ENCODE data around the gene LRRC9.

DNA sequence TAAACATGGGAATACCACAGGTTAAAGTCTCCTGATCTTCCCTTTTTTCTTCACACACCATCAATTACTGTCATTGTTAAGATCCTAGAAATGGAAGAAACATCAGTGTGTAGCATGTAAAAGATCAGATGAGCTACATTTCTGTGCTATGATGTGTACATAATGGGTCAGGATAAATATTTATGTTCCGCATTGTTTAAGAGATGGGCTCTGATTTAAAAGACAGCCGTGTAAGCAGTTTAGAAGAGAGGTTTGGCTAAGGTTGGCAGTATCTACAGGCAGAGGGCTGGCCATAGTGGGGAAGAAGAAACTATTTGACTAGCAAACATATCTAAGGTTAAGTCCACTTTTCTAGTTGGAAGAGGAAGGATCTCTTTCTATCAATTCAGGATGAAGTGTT, 49.4 kb downstream of the LRRC9 start:
- TF ChIP-seq, protein P1, sequence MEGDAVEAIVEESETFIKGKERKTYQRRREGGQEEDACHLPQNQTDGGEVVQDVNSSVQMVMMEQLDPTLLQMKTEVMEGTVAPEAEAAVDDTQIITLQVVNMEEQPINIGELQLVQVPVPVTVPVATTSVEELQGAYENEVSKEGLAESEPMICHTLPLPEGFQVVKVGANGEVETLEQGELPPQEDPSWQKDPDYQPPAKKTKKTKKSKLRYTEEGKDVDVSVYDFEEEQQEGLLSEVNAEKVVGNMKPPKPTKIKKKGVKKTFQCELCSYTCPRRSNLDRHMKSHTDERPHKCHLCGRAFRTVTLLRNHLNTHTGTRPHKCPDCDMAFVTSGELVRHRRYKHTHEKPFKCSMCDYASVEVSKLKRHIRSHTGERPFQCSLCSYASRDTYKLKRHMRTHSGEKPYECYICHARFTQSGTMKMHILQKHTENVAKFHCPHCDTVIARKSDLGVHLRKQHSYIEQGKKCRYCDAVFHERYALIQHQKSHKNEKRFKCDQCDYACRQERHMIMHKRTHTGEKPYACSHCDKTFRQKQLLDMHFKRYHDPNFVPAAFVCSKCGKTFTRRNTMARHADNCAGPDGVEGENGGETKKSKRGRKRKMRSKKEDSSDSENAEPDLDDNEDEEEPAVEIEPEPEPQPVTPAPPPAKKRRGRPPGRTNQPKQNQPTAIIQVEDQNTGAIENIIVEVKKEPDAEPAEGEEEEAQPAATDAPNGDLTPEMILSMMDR (conservative IDR thresholded peaks at IDR 0.05; ENCODE audit: low read depth, low read length) = no peak
- TF ChIP-seq EZH2phosphoT487 (IDR thresholded peaks at IDR 0.05; ENCODE audit: borderline replicate concordance, low read length) = no peak
- no peak for TF ChIP-seq EZH2 (IDR thresholded peaks at IDR 0.05; ENCODE audit: low read length, unreplicated experiment)

All from PC-3 (cell line).